GM21717 (cell line): Measurements from ENCODE around the gene NFATC2IP.
"Not testable (repeated sequence)": the region's sequence is repeated elsewhere in the genome, so short reads cannot be mapped to it uniquely, and the experiment has no call there.

Experiments used
- ATAC-seq: cut with Tn5 transposase; IDR thresholded peaks from one replicate; pipeline ENCODE4 v1.9.1; 2021; ENCODE audit warnings: mild to moderate bottlenecking, moderate library complexity; ENCODE audit not compliant: unreplicated experiment

NFATC2IP gene

DNA sequence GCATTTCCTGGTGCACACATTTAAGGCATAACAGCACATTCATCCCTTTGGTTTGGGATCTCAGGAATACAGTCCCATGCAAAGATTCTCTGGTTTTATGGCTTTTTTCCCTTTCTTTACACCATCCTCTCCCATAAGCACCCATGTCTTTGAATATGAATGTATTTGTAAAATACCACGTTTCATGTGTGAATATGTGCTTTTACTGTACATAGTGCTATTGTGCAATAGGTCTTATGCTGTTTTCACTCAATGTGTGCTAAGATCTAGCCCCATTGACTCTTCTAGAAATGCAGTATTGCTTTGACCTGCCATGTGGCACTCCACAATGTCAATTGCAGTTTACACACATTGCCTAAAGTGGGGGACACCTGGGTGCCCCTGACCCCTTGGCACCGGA, 13.8 kb downstream of the NFATC2IP start:
- no peak for ATAC-seq

DNA sequence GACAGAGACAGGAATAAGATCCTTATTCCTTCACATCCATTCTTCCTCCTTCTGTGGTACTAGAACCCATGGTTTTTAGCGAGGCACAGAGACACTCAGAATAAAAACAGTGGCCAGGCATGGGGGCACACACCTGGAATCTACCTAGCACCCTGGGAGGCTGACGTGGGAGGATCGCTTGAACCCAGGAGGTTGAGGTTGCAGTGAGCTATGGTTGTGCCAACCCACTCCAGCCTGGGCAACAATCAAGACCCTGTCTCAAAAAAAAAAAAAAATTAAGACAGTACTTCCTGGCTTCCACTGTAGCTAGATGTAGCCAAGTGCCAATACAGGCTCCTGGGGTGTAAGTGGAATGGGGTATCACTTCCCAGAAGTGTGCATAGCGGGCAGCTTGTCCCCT, 16.4 kb downstream of the NFATC2IP start:
- no peak for ATAC-seq

DNA sequence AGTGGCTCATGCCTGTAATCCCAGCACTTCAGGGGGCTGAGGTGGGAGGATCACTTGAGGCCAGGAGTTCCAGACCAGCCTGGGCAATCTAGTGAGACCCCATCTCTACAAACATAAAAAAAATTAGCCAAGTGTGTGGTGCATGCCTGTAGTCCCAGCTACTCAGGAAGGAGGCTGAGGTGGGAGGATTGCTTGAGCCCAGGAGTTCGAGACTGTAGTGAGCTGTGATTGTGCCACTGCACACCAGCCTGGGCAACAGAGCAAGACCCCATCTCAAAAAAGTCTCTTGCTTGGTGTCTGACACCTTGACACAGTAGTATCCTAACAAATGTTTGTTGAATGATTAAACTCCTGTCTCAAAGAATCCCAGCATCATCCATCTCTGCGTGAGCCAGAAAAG, 19.0 kb downstream of the NFATC2IP start:
- ATAC-seq: not testable (repeated sequence)

DNA sequence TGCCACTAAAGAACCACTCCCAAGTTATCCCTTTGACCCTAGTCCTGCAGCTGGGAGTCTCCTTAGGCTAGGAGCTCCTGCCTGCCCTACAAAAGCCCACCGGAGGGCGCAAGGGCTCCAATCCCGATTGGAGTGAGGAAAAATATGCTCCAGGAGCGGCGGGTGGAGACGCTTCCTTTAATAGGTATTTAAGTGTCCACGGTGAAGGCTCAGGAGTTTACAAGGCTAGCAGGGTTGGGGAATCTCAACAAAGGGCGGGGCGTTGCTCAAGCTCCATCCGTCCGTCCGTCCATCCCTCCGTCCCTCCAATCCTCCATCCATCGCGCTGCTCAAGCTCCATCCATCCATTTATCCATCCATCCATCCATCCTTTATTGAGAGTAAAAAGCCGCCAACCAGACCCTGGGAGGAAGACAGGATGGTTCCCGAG, 23.3 kb downstream of the NFATC2IP start:
- peak; percentile 6 for ATAC-seq

DNA sequence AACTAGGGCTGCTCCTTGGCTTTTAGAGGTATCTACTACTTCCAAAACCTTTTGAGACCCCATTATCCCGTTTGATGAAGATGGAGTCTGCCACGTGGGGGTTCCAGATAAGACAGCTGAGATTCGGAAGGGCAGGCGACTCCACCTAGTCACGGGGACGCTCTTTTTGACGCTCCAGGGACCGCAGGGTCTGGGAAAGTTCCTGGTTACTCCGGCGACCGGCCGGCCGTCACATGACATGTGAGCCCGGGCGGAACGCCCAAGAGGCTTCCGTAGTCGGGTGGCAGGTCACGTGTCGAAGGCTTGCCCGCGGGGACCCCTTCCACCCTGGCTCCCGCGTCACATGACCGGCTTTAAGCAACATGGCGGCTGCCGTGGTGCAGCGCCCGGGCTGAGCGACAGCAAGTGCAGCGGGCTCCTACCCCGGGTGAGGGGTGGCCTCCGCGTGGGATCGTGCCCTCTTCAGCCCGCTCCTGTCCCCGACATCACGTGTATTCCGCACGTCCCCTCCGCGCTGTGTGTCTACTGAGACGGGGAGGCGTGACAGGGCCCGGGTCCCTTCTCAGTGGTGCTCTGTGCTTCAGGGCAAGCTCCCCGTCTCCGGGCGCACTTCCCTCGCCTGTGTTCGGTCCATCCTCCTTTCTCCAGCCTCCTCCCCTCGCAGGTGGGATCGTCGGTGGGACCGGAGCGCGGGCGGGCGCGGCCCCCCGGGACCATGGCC, 23.9 kb downstream of the NFATC2IP start, which contains the start of gene SPNS1:
TSS of gene SPNS1 (plus strand) at position 342 of the 721 bp plus-strand sequence. CDS start at position 716, 374 bp downstream.
- ATAC-seq: peak; percentile 65

DNA sequence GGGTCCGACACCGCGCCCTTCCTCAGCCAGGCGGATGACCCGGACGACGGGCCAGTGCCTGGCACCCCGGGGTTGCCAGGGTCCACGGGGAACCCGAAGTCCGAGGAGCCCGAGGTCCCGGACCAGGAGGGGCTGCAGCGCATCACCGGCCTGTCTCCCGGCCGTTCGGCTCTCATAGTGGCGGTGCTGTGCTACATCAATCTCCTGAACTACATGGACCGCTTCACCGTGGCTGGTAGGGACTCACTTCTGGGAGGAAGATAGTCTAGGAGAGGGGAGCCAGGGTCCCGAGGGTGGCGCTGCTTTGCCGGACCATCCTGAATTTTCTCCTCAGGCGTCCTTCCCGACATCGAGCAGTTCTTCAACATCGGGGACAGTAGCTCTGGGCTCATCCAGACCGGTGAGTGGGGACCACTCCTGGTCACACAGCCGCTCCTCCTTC, 24.4 kb downstream of the NFATC2IP start:
- peak; percentile 19 for ATAC-seq

DNA sequence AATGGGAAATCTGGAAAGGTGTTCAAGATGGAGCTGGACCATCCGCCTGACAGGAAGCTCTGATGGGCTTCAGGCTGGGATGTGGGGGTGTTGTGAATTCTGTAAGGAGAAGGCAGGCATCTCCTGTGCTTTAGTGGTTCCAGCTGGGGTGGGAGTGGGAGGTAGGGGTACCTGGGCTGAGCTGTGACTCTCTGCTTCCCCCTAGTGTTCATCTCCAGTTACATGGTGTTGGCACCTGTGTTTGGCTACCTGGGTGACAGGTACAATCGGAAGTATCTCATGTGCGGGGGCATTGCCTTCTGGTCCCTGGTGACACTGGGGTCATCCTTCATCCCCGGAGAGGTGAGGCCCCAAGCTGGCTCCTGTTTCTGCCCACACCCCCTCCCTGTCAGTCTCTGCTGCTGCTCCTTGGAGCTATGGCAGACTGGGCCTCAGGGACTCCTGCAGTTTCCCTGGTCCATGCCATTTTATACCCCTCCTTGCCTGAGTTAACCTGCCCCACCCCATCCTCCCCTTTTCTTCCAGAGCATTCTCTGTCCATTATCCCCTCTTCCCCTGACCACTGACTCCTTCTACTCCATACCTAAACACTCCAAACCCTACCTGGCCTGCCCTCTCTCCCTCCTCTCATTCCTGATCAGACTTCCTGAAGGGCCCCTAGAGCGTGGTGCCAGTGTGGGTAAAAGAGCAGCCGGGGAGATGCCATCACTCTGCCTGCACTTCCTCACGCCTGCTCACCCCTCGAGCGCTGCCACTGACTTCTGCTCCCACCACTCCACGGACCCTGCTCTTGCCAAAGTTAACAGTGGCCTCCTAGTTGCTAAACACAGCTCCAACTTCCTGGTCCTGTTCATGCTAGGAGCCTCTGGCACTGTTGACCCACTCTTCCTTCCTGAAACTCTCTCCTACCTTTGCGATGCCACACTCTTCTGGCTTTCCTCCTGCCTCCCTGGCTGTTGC, 27.2 kb downstream of the NFATC2IP start:
- no peak for ATAC-seq

DNA sequence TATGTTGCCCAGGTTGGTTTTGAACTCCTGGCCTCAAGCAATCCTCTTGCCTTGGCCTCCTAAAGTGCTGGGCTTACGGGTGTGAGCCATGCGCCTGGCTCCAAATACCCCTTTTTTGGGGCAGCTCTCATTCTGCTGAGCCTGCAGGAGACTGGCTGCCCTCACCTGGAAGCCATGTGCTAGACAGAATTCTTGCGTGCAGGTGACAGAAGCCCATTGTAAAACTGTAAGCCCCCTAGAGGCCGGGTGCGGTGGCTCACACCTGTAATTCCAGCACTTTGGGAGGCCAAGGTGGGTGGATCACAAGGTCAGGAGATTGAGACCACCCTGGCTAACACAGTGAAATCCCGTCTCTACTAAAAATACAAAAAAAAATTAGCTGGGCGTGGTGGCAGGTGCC, 29.6 kb downstream of the NFATC2IP start:
- ATAC-seq: not testable (repeated sequence)

DNA sequence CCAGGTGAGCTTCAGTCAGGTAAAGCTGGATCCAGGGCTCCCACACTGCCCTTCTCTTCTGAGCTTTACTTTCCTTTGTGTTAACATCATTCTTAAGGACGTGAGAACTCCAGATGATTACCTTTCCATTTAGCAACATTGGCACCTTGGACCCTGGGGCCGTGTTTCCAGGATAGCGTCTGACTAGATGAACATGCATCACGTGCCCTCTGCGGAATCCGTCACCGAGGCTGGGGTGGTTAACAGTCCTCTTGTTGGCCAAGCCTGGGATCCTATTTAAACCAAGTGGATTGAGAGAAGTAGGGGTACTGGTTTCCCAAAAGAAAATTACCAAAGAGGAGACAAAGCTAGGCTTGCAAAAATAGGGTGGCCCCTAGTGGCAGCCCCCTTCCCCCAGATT, 30.2 kb downstream of the NFATC2IP start:
- ATAC-seq: no peak

DNA sequence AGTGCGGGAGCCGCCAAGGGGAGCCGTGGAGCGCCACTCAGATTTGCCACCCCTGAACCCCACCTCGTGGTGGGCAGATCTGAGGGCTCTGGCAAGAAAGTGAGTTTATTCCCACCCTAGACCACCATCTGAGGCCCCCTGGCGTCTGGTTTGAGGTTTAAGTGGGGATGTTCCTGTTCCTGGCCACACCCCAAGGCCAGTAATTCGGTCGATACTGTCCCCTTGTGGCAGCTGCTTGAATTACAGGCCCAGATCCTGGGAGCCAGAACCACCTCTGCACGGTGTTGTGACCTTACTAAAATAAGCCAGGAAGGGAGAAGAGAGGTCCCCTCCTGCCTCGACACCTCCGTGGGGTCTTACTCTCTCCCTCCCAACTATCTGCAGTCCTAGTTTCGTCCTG, 30.8 kb downstream of the NFATC2IP start:
- ATAC-seq: no peak

DNA sequence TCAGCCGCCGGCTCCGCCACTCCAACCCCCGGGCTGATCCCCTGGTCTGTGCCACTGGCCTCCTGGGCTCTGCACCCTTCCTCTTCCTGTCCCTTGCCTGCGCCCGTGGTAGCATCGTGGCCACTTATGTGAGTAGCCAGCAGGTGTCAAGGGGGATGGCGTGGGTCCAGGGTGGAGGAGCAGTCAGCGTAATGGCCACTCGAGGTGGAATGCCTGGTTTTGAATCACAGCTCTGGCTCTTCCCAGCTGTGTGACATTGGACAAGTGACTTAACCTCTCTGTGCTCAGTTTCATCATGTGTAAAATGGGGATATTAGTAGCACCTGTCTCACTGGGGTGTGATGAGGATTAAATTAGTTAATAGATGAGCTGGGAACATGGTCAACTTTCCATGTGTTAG, 31.7 kb downstream of the NFATC2IP start:
- ATAC-seq: no peak

DNA sequence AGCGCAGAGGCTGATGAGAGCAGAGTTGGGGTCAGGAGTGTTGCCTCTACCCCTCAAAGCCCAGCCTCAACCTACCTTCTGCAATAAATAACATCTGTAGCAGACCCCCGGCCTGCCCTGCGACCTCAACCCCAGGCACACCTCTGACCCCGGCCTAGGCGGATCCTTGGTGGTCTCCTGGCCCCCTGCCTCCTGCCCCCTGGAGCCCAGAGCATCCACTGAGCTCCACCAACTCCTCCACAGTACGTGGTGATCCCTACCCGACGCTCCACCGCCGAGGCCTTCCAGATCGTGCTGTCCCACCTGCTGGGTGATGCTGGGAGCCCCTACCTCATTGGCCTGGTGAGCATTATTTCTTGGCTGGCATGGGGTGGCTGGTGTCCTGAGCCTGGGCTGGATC, 32.2 kb downstream of the NFATC2IP start:
- no peak for ATAC-seq

DNA sequence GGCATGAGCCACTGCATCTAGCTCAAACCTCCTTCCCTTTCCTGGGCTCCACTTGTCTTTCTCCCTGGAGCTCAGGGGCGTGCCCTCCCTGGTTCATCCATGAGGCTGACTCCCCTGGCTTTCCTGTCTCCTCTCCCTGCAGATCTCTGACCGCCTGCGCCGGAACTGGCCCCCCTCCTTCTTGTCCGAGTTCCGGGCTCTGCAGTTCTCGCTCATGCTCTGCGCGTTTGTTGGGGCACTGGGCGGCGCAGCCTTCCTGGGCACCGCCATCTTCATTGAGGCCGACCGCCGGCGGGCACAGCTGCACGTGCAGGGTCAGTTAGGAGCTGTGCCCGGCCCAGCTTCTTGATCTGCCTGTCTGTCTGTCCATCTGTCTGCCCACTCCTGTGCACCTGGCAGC, 32.9 kb downstream of the NFATC2IP start:
- no peak for ATAC-seq

DNA sequence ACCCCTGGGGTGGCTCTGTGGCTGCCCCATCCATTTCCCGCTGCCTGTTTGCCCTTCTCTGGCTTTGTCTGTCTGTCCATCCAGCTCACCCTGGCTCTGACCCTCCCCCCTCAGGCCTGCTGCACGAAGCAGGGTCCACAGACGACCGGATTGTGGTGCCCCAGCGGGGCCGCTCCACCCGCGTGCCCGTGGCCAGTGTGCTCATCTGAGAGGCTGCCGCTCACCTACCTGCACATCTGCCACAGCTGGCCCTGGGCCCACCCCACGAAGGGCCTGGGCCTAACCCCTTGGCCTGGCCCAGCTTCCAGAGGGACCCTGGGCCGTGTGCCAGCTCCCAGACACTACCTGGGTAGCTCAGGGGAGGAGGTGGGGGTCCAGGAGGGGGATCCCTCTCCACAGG, 33.4 kb downstream of the NFATC2IP start:
- ATAC-seq: no peak

DNA sequence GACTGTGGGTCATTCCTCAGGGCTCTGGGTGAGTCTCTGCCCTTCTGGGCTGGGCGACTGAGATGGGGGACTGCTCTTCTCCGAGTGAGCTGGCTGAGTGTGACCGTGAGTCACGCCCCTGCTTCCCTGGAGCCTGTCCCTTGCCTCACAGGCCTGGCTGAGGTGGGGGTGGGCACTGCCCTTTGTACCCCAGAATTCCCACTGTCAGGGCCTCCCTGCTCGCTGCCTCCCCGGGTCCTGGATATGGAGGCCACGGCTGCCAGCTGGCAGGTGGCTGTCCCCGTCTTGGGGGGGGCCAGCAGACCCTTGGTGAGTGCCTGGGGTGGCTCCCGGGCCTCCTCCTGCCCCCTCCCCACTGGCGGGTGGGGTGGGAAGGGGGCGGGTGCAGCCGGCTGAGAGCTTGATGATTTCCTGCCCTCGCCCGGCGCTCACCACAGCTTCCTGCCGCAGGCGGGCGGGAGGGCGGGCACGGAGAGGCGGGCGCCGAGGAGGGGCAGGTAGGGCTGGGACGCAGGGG, 33.9 kb downstream of the NFATC2IP start, which contains the start of gene LAT:
TSS of gene LAT (plus strand) at position 434 of the 517 bp plus-strand sequence. CDS start 366 bp downstream, outside the sequence.
- ATAC-seq: no peak

DNA sequence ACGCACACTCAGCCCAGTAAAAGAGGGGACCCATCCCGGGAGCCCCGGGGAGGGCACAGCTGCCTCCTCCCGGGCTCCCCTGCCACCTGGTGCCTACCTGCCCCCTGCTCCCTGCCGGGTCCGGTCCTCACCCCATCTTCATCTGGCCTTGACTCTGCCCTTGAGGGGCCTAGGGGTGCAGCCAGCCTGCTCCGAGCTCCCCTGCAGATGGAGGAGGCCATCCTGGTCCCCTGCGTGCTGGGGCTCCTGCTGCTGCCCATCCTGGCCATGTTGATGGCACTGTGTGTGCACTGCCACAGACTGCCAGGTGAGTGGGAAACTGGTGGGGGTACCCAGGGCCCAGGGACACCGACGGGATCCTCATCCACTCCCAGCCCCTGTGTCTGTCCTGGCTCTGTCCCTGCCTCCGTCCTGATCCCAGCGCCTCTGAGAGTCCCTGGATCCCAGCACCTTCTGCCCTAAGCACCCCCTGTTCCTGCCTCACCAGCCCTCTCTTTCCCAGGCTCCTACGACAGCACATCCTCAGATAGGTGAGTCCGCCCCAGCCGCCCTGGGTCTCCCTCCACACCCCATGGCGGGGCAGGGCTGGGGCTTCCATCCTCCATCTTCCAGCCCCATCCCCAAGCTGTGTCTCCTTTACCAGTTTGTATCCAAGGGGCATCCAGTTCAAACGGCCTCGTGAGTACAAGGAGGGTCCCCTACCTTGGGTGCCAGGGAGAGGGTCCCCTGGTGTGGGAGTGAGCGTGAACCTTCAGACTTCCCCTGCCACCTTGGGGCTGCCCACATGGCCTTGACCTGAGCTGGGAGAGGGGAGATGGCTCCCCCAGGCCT, 34.7 kb downstream of the NFATC2IP start:
- ATAC-seq: no peak

DNA sequence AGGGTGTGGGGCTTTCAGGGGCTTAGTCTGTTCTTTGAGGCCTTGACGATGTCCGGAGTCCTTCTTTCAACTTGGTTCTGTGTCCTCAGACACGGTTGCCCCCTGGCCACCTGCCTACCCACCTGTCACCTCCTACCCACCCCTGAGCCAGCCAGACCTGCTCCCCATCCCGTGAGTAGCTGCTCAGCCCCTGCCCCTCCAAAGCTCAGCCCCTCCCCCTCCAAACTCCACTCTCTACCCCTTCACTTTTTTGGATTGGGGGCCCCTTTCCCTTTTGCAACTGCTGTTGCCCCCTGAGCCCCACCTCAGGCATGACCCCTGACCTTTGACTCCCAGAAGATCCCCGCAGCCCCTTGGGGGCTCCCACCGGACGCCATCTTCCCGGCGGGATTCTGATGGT, 35.3 kb downstream of the NFATC2IP start:
- ATAC-seq: no peak

DNA sequence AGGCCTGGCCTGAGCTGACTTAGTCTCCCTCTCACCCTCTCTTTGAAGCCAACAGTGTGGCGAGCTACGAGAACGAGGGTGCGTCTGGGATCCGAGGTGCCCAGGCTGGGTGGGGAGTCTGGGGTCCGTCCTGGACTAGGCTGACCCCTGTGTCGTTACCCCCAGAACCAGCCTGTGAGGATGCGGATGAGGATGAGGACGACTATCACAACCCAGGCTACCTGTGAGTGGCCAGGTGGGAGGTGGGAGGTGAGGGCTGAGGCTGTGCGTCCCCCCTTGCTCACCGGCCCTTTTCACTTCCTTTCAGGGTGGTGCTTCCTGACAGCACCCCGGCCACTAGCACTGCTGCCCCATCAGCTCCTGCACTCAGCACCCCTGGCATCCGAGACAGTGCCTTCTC, 35.8 kb downstream of the NFATC2IP start:
- ATAC-seq: no peak

DNA sequence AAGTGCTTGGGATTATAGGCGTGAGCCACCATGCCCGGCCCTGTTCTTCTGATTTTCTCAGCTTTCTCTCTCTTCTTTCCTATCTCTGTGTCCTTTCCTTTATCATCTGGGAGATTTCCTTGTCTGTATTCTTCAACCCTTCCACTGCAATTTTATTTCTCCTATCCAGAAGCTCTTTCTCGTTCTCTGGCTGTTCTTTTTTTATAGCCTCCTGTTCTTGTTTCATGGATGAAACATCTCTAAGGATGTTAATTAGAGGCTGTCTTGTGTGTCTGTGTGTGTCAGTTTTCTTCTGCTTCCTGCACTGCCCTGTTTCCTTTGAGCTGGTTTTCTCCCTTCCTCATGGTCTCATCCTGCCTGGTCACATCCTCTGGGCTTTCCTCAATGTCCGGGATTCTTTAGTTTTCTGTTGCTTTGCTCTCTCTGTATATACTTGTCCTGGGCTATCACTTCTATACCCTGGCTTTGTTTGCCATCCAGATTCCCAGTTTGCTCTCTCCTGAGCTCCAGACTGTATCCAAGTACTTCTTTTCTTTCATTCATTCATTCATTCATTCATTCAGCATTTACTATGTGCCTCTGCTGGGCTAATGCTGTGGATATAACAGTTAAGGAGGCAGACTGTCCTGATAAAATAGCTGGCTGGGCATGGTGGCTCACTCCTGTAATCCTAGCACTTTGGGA, 36.6 kb downstream of the NFATC2IP start:
- no peak for ATAC-seq

DNA sequence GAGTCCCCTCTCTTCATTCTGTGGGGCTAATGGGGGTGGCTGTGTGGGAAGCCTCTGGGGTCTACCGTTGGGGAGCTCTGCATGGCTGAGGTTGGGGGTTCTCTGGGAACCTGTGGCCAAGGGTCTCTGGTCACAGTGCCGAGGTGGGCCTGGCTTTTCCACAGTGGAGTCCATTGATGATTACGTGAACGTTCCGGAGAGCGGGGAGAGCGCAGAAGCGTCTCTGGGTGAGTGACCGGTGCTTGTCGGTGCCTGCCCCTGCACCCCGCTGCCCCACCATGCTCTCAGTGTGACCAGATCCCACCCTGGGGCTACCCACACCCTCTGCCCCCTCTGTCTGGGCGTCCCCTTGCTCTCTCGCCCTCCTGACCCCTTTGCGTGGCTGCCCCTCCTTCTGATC, 38.6 kb downstream of the NFATC2IP start:
- ATAC-seq: no peak
